WERI-Rb-1 (cell line): ENCODE results near the gene HDHD2.

ENCODE experiments used
- DNase-seq: peaks from one replicate; pipeline ENCODE4 v3.0.0-alpha.2; 2020
- H3K27ac ChIP-seq: fragments of 250-450 bp; sonication (Bioruptor Pico); 2 replicates; pipeline ENCODE4 v1.5.1; 2020; ENCODE audit warnings: mild to moderate bottlenecking, moderate library complexity
- H3K27me3 ChIP-seq: fragments of 250-450 bp; sonication (Bioruptor Pico); 2 replicates; pipeline ENCODE4 v1.5.1; 2021; ENCODE audit warnings: mild to moderate bottlenecking, low read depth, moderate library complexity; ENCODE audit not compliant: insufficient read depth, severe bottlenecking
- H3K36me3 ChIP-seq: fragments of 250-450 bp; sonication (Bioruptor Pico); 2 replicates; pipeline ENCODE4 v1.5.1; 2020; ENCODE audit warnings: mild to moderate bottlenecking, moderate library complexity
- H3K4me3 ChIP-seq: 2 replicates; pipeline ENCODE4 v1.5.1; 2011; ENCODE audit warnings: low read depth, mild to moderate bottlenecking, control low read depth, low read length
- H3K9me3 ChIP-seq: fragments of 250-450 bp; sonication (Bioruptor Pico); 2 replicates; pipeline ENCODE4 v1.5.1; 2021; ENCODE audit warnings: mild to moderate bottlenecking, moderate library complexity; ENCODE audit not compliant: severe bottlenecking
- CTCF ChIP-seq: IDR thresholded peaks from 2 replicates; pipeline ENCODE4 v1.5.1; 2011; ENCODE audit warnings: low read depth, mild to moderate bottlenecking, control low read depth, inconsistent platforms, low read length

HDHD2 gene

GRCh38 chr18:47067648-47068047 is 82.7 kb downstream of the HDHD2 start:
- Histone ChIP-seq H3K4me3 (no peak overlapping the region), H3K9me3 (no peaks in the 10 kb centered on the region), H3K27ac (no peak overlapping the region), H3K36me3 (no peaks in the 10 kb centered on the region), H3K27me3 (no peaks in the 10 kb centered on the region)
- TF ChIP-seq CTCF, result no peak
- DNase-seq, result no peak

GRCh38 chr18:47063096-47063495 is 87.2 kb downstream of the HDHD2 start:
- no peak for DNase-seq
- Histone ChIP-seq H3K27me3 (no peaks in the 10 kb centered on the region), H3K4me3 (no peak overlapping the region), H3K27ac (no peak overlapping the region), H3K36me3 (no peaks in the 10 kb centered on the region), H3K9me3 (no peaks in the 10 kb centered on the region)
- no peak for TF ChIP-seq CTCF

- DNase-seq, result no peak
- no peak overlapping the region for H3K27ac ChIP-seq
- no peaks in the 10 kb centered on the region for H3K36me3 ChIP-seq
- H3K4me3 ChIP-seq, result no peak overlapping the region
- H3K27me3 ChIP-seq, result no peaks in the 10 kb centered on the region
- TF ChIP-seq CTCF, result no peak
- H3K9me3 ChIP-seq, result no peaks in the 10 kb centered on the region
Measured at GRCh38 chr18:47062471-47062870, 87.8 kb downstream of the HDHD2 start.
